EH (cell line): Measurements from ENCODE around the gene FGD6.
"Not testable (repeated sequence)": the region's sequence is repeated elsewhere in the genome, so short reads cannot be mapped to it uniquely, and the experiment has no call there.

Experiments
- DNase-seq: peaks from one replicate; pipeline ENCODE4 v3.0.0-alpha.2; 2015; ENCODE audit warnings: low read depth

Gene FGD6

GRCh38 chr12:95178136-95178535 lies 39.1 kb downstream of the FGD6 start:
- DNase-seq, result no peak

- no peak for DNase-seq
Measured at GRCh38 chr12:95177201-95177768, 40.0 kb downstream of the FGD6 start.

GRCh38 chr12:95173392-95174251 lies 43.6 kb downstream of the FGD6 start:
- DNase-seq, result peak; percentile 75

GRCh38 chr12:95169368-95169767 lies 47.9 kb downstream of the FGD6 start:
- DNase-seq, result peak; percentile 85

GRCh38 chr12:95168746-95169145 lies 48.5 kb downstream of the FGD6 start:
- DNase-seq, result no peak

GRCh38 chr12:95164656-95165055 lies 52.6 kb downstream of the FGD6 start:
- DNase-seq, result peak; percentile 46

- no peak for DNase-seq
Measured at GRCh38 chr12:95158919-95159318, 58.3 kb downstream of the FGD6 start.

- no peak for DNase-seq
Measured at GRCh38 chr12:95151821-95152220, 65.4 kb downstream of the FGD6 start.

- no peak for DNase-seq
Measured at GRCh38 chr12:95151406-95151805, 65.9 kb downstream of the FGD6 start.

GRCh38 chr12:95150501-95150900 lies 66.8 kb downstream of the FGD6 start:
- no peak for DNase-seq

GRCh38 chr12:95147866-95148265 lies 69.4 kb downstream of the FGD6 start:
- DNase-seq, result no peak

- DNase-seq, result no peak
Measured at GRCh38 chr12:95146769-95147168, 70.5 kb downstream of the FGD6 start.

GRCh38 chr12:95143621-95144205 lies 73.6 kb downstream of the FGD6 start:
- DNase-seq, result peak; percentile 25

- no peak for DNase-seq
Measured at GRCh38 chr12:95142431-95143151, 74.7 kb downstream of the FGD6 start.

GRCh38 chr12:95141310-95141709 lies 76.0 kb downstream of the FGD6 start:
- no peak for DNase-seq

- not testable (repeated sequence) for DNase-seq
Measured at GRCh38 chr12:95138031-95138430, 79.2 kb downstream of the FGD6 start.

GRCh38 chr12:95136598-95136997 lies 80.7 kb downstream of the FGD6 start:
- DNase-seq, result no peak

GRCh38 chr12:95134085-95134484 lies 83.2 kb downstream of the FGD6 start:
- DNase-seq, result no peak

- peak; percentile 37 for DNase-seq
Measured at GRCh38 chr12:95131589-95132340, 85.5 kb downstream of the FGD6 start.

- peak; percentile 44 for DNase-seq
Measured at GRCh38 chr12:95130096-95130495, 87.2 kb downstream of the FGD6 start.

- DNase-seq, result no peak
Measured at GRCh38 chr12:95129115-95129514, 88.2 kb downstream of the FGD6 start.

- DNase-seq, result no peak
Measured at GRCh38 chr12:95126736-95127135, 90.5 kb downstream of the FGD6 start.
